Vagina (tissue), 2 donors: Measurements from ENCODE around the gene EFNB2.

Source experiments
- POLR2A ChIP-seq, 2 donors: fragments of 450-650 bp; IDR thresholded peaks; one replicate each; pipeline ENCODE4 v1.6.1; 2017; ENCODE audit warnings: antibody characterized with exemption in 2 of 2, mild to moderate bottlenecking in 2 of 2, moderate library complexity in 2 of 2
- POLR2AphosphoS5 ChIP-seq, 2 donors: sonication (generic); formaldehyde crosslinking; IDR thresholded peaks; one replicate each; pipeline ENCODE4 v1.9.0; 2017; ENCODE audit warnings: antibody characterized with exemption in 2 of 2, mild to moderate bottlenecking in 2 of 2, low read depth in 1 of 2; ENCODE audit not compliant: insufficient read depth in 1 of 2
- TF ChIP-seq, protein P1 (sequence below), 3 experiments: fragments of 450-650 bp in 2 of 3; fragments of 200-600 bp in 1 of 3; sonication (generic) in 1 of 3; IDR thresholded peaks; one replicate each; pipeline ENCODE4 v1.5.1; 2017 to 2019; ENCODE audit warnings: antibody characterized with exemption in 3 of 3, mild to moderate bottlenecking in 2 of 3, moderate library complexity in 2 of 3

DNA sequence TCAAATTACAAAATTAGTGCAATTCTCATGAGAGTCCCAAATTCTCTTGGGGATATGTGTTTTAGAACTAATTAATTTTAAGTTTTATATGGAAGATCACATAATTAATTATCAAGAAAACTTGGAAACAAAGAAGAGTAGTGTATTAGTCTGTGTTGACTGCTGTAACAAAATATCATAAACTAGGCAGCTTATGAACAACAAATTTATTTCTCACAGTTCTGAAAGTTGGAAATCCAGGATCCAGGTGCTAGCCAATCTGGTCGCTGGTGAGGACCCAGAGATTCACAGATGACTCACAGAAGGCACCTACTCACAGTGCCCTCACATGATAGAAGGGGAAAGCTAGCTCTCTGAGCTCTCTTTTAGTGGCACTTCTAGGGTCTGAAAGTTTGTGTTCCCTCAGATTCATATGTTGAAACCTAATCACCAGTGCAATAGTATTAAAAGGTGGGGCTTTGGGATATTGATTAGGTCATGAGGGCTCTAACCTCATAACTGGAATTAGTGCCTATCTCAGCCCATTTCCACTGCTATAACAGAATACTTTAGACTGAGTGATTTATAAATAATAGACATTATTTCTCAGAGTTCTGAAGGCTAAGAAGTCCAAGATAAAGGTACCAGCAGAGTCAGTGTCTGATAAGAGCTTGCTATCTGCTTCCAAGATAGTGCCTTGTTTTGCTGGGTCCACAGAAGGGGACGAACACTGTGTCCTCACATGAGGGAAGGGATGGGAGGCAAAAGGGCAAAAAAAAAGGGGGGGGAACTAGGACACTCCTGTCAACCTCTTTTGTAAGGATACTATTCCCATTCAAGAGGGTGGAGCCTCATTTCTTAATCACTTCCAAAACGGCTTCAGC lies 34.0 kb upstream of the EFNB2 start:
- TF ChIP-seq, protein P1, sequence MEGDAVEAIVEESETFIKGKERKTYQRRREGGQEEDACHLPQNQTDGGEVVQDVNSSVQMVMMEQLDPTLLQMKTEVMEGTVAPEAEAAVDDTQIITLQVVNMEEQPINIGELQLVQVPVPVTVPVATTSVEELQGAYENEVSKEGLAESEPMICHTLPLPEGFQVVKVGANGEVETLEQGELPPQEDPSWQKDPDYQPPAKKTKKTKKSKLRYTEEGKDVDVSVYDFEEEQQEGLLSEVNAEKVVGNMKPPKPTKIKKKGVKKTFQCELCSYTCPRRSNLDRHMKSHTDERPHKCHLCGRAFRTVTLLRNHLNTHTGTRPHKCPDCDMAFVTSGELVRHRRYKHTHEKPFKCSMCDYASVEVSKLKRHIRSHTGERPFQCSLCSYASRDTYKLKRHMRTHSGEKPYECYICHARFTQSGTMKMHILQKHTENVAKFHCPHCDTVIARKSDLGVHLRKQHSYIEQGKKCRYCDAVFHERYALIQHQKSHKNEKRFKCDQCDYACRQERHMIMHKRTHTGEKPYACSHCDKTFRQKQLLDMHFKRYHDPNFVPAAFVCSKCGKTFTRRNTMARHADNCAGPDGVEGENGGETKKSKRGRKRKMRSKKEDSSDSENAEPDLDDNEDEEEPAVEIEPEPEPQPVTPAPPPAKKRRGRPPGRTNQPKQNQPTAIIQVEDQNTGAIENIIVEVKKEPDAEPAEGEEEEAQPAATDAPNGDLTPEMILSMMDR (IDR thresholded peaks at IDR 0.05) = no peak
- TF ChIP-seq POLR2A (IDR thresholded peaks at IDR 0.05) = no peak
- no peak for TF ChIP-seq POLR2AphosphoS5 (IDR thresholded peaks at IDR 0.05; ENCODE audit: insufficient read depth in 1 of 2, low read depth in 1 of 2)
